ENCODE measurements around the gene DIS3L2. TPM values are rescaled to one million over a fixed set of nuclear protein-coding genes. Genes with fewer than 3 reads are reported as not detected.

The DIS3L2 gene
- total RNA-seq, 1 donor from 2014 or later = 32.2 TPM

DNA sequence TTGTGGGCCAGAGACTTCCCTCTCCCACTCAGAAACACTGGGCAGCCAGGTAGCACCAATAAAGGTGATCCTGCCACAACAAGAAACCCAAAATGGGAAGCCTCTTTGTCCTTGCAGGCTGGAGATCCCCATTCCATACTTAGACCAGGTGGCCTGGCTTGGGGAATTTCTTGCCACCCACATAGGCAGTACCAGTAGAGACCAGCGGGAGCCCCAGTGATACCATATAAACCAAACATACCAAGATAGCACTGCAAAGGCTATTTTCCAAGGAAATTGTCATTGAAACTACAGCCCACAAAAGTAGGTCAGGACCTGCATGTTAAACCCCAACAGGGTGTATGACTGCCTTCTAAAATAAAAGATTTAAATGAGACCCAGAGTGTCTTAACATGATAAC lies 171.6 kb downstream of the DIS3L2 start:
- no peaks in the 10 kb centered on the region for H3K4me1 ChIP-seq
- TF ChIP-seq POLR2A (IDR thresholded peaks at IDR 0.05) (no peak), POLR2AphosphoS5 (IDR thresholded peaks at IDR 0.05; ENCODE audit: insufficient read depth in 1 of 2, low read depth in 1 of 2) (no peak)
- TF ChIP-seq, protein P1, sequence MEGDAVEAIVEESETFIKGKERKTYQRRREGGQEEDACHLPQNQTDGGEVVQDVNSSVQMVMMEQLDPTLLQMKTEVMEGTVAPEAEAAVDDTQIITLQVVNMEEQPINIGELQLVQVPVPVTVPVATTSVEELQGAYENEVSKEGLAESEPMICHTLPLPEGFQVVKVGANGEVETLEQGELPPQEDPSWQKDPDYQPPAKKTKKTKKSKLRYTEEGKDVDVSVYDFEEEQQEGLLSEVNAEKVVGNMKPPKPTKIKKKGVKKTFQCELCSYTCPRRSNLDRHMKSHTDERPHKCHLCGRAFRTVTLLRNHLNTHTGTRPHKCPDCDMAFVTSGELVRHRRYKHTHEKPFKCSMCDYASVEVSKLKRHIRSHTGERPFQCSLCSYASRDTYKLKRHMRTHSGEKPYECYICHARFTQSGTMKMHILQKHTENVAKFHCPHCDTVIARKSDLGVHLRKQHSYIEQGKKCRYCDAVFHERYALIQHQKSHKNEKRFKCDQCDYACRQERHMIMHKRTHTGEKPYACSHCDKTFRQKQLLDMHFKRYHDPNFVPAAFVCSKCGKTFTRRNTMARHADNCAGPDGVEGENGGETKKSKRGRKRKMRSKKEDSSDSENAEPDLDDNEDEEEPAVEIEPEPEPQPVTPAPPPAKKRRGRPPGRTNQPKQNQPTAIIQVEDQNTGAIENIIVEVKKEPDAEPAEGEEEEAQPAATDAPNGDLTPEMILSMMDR (IDR thresholded peaks at IDR 0.05) = no peak

DNA sequence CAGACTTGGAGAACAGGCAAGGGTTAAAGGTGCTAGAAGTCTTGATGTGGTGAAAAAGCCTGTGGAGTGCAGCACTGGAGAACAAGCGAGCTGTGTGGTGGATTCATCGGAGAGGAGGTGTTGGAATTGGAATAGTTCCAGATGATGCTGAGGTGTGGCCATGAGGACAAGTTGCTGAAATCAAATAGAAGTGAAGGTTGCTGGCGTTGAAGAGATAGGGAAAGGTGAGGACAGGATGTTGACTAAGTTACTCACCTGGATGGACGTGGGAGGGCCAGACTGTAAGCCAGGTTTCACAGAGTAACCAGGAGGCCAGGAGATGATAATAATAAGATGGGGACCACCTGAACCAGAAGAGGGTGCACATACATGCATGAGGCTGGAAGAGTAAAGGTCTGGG lies 173.4 kb downstream of the DIS3L2 start:
- DNase-seq (ENCODE audit: extremely low spot score in 2 of 2) = no peak
- Histone ChIP-seq H3K4me3 (no peak overlapping the region), H3K27me3 (no peaks in the 10 kb centered on the region), H3K27ac (no peak overlapping the region), H3K4me1 (no peaks in the 10 kb centered on the region), H3K9me3 (no peaks in the 10 kb centered on the region), H3K36me3 (peaks cover 0 to 14% of the 10 kb centered on the region in 2 donors)
- intact Hi-C loops (cut with DNase I) = no loop called here
- TF ChIP-seq, protein P1 (IDR thresholded peaks at IDR 0.05) = no peak
- TF ChIP-seq POLR2AphosphoS5 (IDR thresholded peaks at IDR 0.05; ENCODE audit: insufficient read depth in 1 of 2, low read depth in 1 of 2) = no peak
- no peak for TF ChIP-seq POLR2A (IDR thresholded peaks at IDR 0.05)

More for the DNA sequence above, 171.6 kb downstream of the DIS3L2 start:
- no peak for DNase-seq (ENCODE audit: extremely low spot score in 2 of 2)
- Histone ChIP-seq H3K27ac (no peak overlapping the region), H3K4me3 (no peak overlapping the region), H3K9me3 (no peaks in the 10 kb centered on the region), H3K27me3 (no peaks in the 10 kb centered on the region), H3K36me3 (peaks cover 0 to 14% of the 10 kb centered on the region in 2 donors)
- intact Hi-C loops (cut with DNase I) = no loop called here

DNA sequence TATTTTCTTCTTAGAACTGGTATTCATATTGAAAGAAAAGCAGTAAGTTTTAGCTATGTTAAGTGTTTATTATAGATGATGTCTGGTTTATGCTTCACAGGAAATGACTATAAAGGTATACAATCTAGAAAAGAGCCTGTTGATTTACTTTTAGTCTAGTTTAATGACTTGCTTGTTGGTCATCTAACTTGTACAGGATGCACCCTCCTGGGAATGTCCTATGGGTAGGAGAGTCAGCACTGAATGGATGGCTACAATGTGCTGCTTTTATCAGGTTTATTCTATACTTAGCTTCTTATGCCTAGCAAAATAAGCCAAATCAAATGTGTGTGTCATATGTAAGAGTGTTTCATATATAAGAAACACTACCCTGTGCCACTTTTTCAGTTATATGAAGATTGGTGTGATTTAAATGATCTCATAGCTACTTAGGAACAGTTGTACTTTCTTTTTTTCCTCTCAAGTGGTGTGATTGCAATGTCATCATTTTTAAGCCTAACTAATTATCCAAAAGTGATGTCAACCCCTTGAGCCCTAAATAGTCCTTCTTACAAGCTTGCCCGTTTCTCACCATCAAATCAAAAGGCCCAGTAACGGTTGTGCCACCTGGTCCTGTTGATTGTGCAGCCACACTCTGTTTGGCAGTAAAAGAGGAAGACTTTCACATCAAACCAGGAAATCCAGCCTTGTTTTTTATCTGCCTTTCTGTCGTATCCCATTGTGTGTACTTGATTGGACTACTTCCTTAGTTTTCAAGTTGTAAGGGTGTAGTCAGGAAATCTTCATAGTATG lies 176.0 kb downstream of the DIS3L2 start:
- H3K36me3 ChIP-seq = peaks cover 0 to 10% of the 10 kb centered on the region in 2 donors
- no peak for DNase-seq (ENCODE audit: extremely low spot score in 2 of 2)
- intact Hi-C loops (cut with DNase I) = no loop called here
- H3K27me3 ChIP-seq = no peaks in the 10 kb centered on the region
- H3K4me1 ChIP-seq = no peaks in the 10 kb centered on the region
- no peaks in the 10 kb centered on the region for H3K9me3 ChIP-seq
- no peak overlapping the region for H3K4me3 ChIP-seq
- no peak overlapping the region for H3K27ac ChIP-seq
- no peak for TF ChIP-seq POLR2AphosphoS5 (IDR thresholded peaks at IDR 0.05; ENCODE audit: insufficient read depth in 1 of 2, low read depth in 1 of 2)

DNA sequence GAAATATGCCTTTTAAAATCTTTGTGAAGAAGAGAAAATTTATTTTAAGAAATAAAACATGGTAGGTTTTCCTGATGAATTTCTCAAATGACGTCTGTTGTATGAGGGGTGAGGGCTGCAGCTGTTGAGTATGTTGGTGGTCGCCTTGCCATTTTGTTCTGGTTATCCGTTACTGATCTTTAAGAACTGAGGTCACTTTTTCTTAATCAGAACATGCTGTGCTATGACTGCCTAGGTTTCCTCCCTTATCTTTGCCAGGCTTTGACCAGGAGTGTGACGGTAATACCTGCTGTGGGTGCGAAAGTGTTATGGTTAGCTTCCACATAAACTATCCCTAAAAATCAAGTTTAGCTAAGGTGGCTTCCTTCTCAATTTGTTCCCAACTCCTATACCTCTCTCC lies 176.9 kb downstream of the DIS3L2 start:
- Histone ChIP-seq H3K27ac (no peak overlapping the region), H3K9me3 (no peaks in the 10 kb centered on the region), H3K4me1 (no peaks in the 10 kb centered on the region), H3K36me3 (peaks cover 0 to under 1% of the 10 kb centered on the region in 2 donors), H3K4me3 (no peak overlapping the region), H3K27me3 (no peaks in the 10 kb centered on the region)
- no peak for DNase-seq (ENCODE audit: extremely low spot score in 2 of 2)
- TF ChIP-seq, protein P1 (IDR thresholded peaks at IDR 0.05) = no peak
- TF ChIP-seq POLR2A (IDR thresholded peaks at IDR 0.05) (no peak), POLR2AphosphoS5 (IDR thresholded peaks at IDR 0.05; ENCODE audit: insufficient read depth in 1 of 2, low read depth in 1 of 2) (no peak)
- intact Hi-C loops (cut with DNase I) = no loop called here

DNA sequence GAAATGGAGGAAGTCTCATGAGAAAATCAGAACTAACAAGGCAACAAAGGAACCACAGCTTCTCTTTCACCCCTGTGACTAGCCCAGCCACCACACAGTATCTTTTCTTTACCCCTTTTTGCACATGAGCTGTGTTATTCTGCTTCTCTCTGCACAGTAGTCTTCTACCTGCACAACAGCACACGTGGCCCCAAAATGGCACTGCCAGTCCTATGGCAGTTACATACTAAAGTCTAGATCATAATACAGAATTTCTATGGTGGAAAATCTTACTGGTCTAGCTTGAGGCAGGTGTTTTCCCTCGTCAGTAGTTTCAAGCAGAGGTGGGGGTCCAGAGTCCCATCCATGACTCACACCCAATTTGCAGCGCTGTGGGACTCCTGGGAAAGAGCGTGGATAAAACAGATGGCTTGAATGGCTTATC lies 177.7 kb downstream of the DIS3L2 start:
- TF ChIP-seq, protein P1 (IDR thresholded peaks at IDR 0.05) = no peak
- TF ChIP-seq POLR2A (IDR thresholded peaks at IDR 0.05) (no peak), POLR2AphosphoS5 (IDR thresholded peaks at IDR 0.05; ENCODE audit: insufficient read depth in 1 of 2, low read depth in 1 of 2) (no peak)
- no peak for DNase-seq (ENCODE audit: extremely low spot score in 2 of 2)
- no peaks in the 10 kb centered on the region for H3K9me3 ChIP-seq
- intact Hi-C loops (cut with DNase I) = no loop called here
- no peaks in the 10 kb centered on the region for H3K4me1 ChIP-seq
- H3K27me3 ChIP-seq = no peaks in the 10 kb centered on the region
- H3K27ac ChIP-seq = no peak overlapping the region
- no peaks in the 10 kb centered on the region for H3K36me3 ChIP-seq
- H3K4me3 ChIP-seq = no peak overlapping the region
